ENCODE data around the gene FGD6. TPM values are rescaled to one million over a fixed set of nuclear protein-coding genes. Genes with fewer than 3 reads are reported as not detected.
"Not testable (repeated sequence)": the region's sequence is repeated elsewhere in the genome, so short reads cannot be mapped to it uniquely, and the experiment has no call there.

The FGD6 gene
- total RNA-seq, 1 donor from 2014 or later: 22.7 TPM

DNA sequence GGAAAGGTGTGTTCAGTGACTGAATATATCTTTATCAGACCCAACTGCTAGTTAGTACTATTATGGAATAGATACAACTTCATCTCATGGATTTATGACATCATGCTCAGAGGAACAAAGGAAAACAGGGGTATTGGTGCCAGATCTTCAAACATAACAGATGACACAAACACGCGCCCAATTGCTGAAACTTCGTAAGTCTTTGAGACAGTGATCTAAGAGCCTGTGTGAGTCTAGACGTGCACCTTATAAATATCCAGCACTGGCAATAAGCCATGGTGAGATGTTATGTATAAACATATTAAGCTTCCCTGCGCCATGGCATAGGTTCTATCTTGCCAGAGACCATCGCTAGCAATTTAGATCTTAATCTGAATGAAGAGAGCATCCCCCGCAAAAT, 101.6 kb downstream of the FGD6 start:
- no peak for DNase-seq
- no peak for ATAC-seq (ENCODE audit: poor library complexity)
- intact Hi-C loops (cut with DNase I): loop anchor here (2.0 to 10.0 kb wide), 2 partner anchors 221 to 419 kb away; no protein-coding TSS in a partner anchor

- intact Hi-C loops (cut with DNase I): loop anchor here (10.0 kb wide), 1 partner anchor 420 kb away; no protein-coding TSS in a partner anchor
- ATAC-seq (ENCODE audit: poor library complexity): no peak
- no peak for DNase-seq
These were observed 102.4 kb downstream of the FGD6 start for GRCh38 chr12:95114766-95115405.

DNA sequence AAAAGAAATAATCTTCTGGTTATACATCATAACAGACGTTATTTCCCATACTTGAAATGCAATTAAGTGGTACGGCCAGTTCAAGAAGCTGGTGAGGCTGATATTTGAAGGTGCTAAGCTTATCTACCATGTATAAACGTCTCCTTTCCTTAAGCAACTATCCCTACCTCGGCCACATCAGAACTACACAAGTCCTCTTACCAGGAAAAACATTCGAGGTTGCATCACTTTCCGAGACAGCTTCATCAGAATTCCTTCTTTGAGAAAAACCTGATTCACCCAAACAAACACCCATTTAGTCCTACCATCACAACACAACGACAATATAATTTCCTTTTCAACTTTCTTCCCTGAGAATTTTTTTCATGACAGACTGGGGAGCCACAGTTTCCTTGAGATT, 109.9 kb downstream of the FGD6 start:
- no peak for DNase-seq
- intact Hi-C loops (cut with DNase I): no loop called here
- no peak for ATAC-seq (ENCODE audit: poor library complexity)

- DNase-seq: no peak
- intact Hi-C loops (cut with DNase I): no loop called here
- no peak for ATAC-seq (ENCODE audit: poor library complexity)
These were observed 111.7 kb downstream of the FGD6 start for GRCh38 chr12:95105540-95105939.

GRCh38 chr12:95104919-95105452, 112.3 kb downstream of the FGD6 start:
- intact Hi-C loops (cut with DNase I): no loop called here
- ATAC-seq (ENCODE audit: poor library complexity): no peak
- no peak for DNase-seq

- intact Hi-C loops (cut with DNase I): no loop called here
- ATAC-seq (ENCODE audit: poor library complexity): peak; percentile 17
- no peak for DNase-seq
These were observed 114.2 kb downstream of the FGD6 start for GRCh38 chr12:95102916-95103671.

DNA sequence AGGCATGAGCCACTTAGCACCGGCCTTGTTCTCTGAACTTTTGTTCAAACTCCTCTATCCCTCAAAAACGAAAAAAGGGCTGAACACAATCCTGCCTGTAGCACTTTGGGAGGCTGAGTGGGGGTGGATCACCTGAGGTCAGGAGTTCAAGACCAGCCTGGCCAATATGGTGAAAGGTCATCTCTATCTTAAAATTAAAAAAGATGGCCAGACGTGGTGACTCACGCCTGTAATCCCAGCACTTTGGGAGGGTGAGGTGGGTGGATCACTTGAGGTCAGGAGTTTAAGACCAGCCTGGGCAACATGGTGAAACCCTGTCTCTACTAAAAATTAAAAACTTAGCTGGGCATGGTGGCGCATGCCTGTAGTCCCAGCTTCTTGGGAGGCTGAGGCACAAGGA, 115.3 kb downstream of the FGD6 start:
- DNase-seq; intact Hi-C loops (cut with DNase I); ATAC-seq (ENCODE audit: poor library complexity): not testable (repeated sequence)

DNA sequence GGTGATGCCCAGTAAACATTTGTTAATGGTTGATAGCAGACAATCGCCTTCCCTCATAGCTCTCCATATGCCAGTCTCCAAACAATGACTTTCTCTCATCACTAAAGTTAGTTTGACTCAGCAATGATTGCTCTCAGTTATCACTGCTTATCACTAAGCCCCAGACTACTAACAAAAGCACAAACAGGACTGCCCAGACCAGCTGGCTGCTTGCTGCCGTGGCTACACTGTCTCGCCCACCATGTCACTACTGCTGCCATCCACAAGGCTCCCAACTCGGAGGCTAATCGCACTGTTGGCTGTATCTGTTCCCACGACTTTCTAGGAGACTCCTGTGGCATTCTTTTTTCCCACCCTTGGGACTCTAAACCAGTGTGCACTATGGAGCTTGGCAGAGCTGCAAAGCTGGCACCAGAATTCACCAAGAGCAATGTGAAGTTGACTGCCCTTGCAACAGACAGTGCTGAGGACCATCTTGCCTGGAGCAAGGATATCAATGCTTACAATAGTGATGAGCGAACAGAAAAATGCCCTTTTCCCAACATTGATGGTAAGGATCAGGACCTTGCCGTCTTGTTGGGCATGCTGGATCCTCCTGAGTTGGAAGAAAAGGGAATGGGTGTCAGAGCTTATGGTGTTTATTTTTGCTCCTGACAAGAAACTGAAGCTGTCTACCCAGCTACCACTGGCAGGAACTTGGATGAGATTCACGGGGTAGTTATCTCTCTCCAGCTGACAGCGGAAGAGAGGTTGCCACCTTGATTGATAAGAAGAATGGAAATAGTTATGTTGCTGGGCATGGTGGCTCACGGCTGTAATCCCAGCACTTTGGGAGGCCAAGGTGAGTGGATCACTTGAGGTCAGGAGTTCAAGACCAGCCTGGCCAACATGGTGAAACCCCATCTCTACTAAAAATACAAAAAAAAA, 116.7 kb downstream of the FGD6 start:
- intact Hi-C loops (cut with DNase I): no loop called here
- ATAC-seq (ENCODE audit: poor library complexity) (peak; percentile 67), DNase-seq (no peak)

DNA sequence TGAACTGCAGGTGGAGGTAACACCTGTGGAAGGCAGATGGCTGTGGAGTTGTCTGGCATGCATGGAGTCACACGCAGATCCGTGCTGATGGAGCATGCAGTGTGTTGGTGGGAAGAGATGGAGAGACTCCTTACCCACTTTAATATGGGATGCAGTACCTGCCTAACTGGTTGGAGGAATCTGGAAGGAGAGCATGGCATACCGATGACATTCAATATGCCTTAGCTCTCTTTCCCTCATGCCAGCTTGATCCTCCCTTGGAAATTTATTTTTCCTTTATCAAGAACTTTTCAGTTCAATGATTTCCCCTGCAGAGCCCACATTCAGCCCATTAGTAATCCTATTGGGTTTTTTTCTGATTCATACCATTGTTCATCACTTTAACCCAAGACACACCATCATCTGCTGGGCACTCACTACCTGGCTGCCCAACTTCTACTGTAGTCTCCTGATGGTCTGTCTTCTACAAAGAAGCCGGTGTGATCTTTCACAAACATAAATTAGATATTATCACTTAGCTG, 117.9 kb downstream of the FGD6 start:
- ATAC-seq (ENCODE audit: poor library complexity) (no peak), DNase-seq (no peak)
- intact Hi-C loops (cut with DNase I): no loop called here

- no peak for DNase-seq
- ATAC-seq (ENCODE audit: poor library complexity): peak; percentile 72
- intact Hi-C loops (cut with DNase I): no loop called here
These were observed 120.4 kb downstream of the FGD6 start for GRCh38 chr12:95096852-95097251.

- ATAC-seq (ENCODE audit: poor library complexity): peak; percentile 5
- no peak for DNase-seq
- intact Hi-C loops (cut with DNase I): no loop called here
These were observed 120.9 kb downstream of the FGD6 start for GRCh38 chr12:95096378-95096777.

- intact Hi-C loops (cut with DNase I); DNase-seq; ATAC-seq (ENCODE audit: poor library complexity): not testable (repeated sequence)
These were observed 121.4 kb downstream of the FGD6 start for GRCh38 chr12:95095866-95096265.

- intact Hi-C loops (cut with DNase I): no loop called here
- no peak for DNase-seq
- ATAC-seq (ENCODE audit: poor library complexity): no peak
These were observed 127.8 kb downstream of the FGD6 start for GRCh38 chr12:95089462-95089861.

- intact Hi-C loops (cut with DNase I): no loop called here
- no peak for ATAC-seq (ENCODE audit: poor library complexity)
- DNase-seq: no peak
These were observed 128.9 kb downstream of the FGD6 start for GRCh38 chr12:95088379-95088778.

DNA sequence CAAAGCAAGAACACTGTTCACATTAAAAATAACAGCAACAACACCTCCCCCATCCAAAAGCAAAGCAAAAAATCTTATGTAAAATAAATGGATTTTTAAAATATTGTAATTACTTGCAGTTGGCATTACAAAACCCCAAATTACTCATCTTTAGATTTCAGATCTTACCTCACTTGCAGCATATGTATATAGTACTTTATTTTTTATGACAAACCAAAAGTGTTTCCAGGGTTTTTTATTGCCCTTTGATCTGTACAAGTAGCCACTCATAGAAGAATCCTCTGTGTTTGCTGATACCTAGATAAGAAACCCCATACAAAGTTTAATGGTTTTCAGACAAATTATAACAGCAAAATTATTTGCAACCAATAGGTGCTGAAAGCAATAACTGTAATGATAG, 131.7 kb downstream of the FGD6 start:
- no peak for ATAC-seq (ENCODE audit: poor library complexity)
- intact Hi-C loops (cut with DNase I): no loop called here
- no peak for DNase-seq

GRCh38 chr12:95083938-95084337, 133.3 kb downstream of the FGD6 start:
- ATAC-seq (ENCODE audit: poor library complexity) (peak; percentile 94), DNase-seq (no peak)
- intact Hi-C loops (cut with DNase I): no loop called here

DNA sequence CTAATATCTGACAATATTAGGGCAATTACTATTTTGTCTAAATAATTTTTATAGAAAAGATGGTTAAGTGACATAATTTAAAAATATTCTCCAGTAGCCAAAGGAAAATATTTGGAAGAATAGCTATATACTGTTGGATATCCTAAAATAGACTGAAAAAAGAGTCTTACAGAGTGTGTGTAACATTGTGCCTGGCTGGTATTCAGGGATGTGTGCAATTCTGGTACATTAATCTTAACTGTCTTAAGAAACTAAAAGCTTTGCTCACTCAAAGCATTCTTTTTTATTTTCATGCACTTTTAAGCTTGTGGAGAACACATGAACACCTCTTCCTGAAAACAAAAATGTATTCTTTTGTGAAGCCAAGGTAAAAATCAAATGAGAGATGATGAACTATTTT, 133.8 kb downstream of the FGD6 start:
- intact Hi-C loops (cut with DNase I): no loop called here
- DNase-seq: no peak
- ATAC-seq (ENCODE audit: poor library complexity): peak; percentile 44

- intact Hi-C loops (cut with DNase I): no loop called here
- ATAC-seq (ENCODE audit: poor library complexity): no peak
- DNase-seq: no peak
These were observed 139.9 kb downstream of the FGD6 start for GRCh38 chr12:95077341-95077740.

GRCh38 chr12:95074766-95075165, 142.5 kb downstream of the FGD6 start:
- no peak for ATAC-seq (ENCODE audit: poor library complexity)
- intact Hi-C loops (cut with DNase I): no loop called here
- no peak for DNase-seq
